ENCODE data around the gene PRRC2B.
A peak's percentile ranks its signal among the peaks of the same experiment; 100 is the strongest.
"Not testable (repeated sequence)": the region's sequence is repeated elsewhere in the genome, so short reads cannot be mapped to it uniquely, and the experiment has no call there.

Gene PRRC2B

DNA sequence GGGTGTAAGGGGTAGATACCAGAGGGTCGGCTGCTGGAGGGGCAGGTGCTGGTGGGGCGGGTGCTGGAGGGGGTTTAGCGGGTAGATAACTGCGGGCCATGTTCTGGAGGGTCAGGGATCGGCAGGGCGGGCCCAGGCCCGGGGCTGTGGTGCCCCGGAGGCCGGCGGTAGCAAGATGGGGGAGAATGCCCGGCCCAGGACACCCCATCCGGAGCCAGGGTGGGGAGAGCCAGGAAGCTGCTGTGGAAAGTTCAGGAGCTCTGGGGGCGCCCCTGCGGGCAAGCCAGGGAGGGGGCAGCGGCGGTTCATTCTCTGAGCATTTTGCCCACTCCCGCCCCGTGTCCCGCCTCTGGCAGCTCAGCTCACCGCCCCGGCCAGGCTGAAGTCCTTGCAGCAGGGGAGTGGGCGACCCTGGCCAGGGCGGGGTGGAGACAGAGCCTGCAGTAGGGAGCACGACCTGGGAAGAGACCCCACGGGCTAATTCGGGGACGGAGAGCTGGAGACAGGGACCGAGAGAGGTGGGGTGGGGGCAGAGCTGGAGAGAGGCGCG is 152.0 kb downstream of the PRRC2B start:
- H3K4me3 ChIP-seq (ENCODE audit: low read depth, low read length) = peak overlapping the region; percentile 56
- TF ChIP-seq, protein P1, sequence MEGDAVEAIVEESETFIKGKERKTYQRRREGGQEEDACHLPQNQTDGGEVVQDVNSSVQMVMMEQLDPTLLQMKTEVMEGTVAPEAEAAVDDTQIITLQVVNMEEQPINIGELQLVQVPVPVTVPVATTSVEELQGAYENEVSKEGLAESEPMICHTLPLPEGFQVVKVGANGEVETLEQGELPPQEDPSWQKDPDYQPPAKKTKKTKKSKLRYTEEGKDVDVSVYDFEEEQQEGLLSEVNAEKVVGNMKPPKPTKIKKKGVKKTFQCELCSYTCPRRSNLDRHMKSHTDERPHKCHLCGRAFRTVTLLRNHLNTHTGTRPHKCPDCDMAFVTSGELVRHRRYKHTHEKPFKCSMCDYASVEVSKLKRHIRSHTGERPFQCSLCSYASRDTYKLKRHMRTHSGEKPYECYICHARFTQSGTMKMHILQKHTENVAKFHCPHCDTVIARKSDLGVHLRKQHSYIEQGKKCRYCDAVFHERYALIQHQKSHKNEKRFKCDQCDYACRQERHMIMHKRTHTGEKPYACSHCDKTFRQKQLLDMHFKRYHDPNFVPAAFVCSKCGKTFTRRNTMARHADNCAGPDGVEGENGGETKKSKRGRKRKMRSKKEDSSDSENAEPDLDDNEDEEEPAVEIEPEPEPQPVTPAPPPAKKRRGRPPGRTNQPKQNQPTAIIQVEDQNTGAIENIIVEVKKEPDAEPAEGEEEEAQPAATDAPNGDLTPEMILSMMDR (IDR thresholded peaks at IDR 0.05; ENCODE audit: control insufficient read depth, extremely low read depth, insufficient read depth) = no peak
- DNase-seq (ENCODE audit: low read depth) = no peak

DNA sequence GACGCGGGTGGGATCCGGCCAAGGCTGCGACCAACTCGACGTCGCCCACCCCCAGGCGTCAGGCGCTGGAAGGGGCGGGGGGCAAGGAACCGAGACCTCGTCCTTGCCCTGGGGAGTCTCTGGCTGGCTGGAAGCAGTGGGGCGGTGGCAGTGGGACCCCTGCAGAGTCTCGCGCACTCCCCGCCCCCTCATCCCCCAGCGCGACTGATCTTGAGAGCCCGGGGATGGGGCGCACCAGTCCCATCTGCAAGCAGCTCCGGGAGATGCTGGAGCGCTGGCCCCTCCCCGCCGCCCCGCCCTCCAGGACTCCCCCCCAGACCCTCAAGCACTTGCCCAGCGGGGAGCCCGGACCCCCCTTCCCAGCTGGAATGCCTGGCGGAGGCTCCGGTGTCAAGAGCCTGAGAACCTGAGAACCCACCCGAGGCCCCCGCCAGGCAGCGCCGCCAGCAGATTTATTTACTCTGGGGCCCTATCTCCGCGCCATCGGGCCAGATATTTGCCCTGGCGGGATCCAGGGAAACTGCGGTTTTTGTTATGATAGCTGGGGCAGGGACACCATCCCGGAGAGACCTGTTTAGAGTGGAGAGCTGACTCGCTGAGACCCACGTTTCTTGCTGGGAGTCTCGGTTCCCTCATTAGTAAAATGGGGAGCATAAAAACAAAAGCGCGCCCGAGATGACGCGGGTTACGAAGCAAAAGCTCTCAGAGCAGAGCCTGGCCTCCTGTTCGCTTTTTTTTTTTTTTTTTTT is 152.6 kb downstream of the PRRC2B start:
- no peak for DNase-seq (ENCODE audit: low read depth)
- TF ChIP-seq, protein P1 (IDR thresholded peaks at IDR 0.05; ENCODE audit: control insufficient read depth, extremely low read depth, insufficient read depth) = no peak
- peak overlapping the region; percentile 56 for H3K4me3 ChIP-seq (ENCODE audit: low read depth, low read length)

DNA sequence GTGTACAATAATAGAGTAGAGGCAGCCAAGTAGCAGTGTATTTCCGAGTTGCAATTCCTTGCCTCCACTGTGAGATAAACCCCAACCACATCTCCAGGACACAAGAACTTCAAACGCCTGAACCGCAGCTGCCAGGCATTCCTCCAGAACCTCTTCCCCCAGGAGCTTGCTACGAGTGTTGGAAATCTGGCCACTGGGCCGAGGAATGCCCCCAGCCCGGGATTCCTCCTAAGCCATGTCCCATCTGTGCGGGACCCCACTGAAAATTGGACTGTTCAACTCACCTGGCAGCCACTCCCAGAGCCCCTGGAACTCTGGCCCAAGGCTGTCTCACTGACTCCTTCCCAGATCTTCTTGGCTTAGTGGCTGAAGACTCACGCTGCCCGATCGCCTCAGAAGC is 155.3 kb downstream of the PRRC2B start:
- DNase-seq (ENCODE audit: low read depth) = not testable (repeated sequence)

More for the DNA sequence above, 155.3 kb downstream of the PRRC2B start:
- not testable (repeated sequence) for H3K4me3 ChIP-seq (ENCODE audit: low read depth, low read length)

Measured in LNCaP clone FGC (cell line).